NCI-H2227 (cell line): ENCODE data around the gene HPN.
"Not testable (repeated sequence)": the region's sequence is repeated elsewhere in the genome, so short reads cannot be mapped to it uniquely, and the experiment has no call there.

Experiments used
- DNase-seq: peaks from one replicate; lab custom pipeline; 2025; ENCODE audit not compliant: unreplicated experiment; lab: John Stamatoyannopoulos, UW

Gene HPN

GRCh38 chr19:35101949-35102348, 60.4 kb downstream of the HPN start:
- not testable (repeated sequence) for DNase-seq

GRCh38 chr19:35103614-35104013, 62.1 kb downstream of the HPN start:
- DNase-seq = not testable (repeated sequence)

GRCh38 chr19:35104361-35104760, 62.8 kb downstream of the HPN start:
- DNase-seq = no peak

GRCh38 chr19:35105047-35105410, 63.5 kb downstream of the HPN start:
- DNase-seq = no peak

GRCh38 chr19:35105411-35106290, 64.1 kb downstream of the HPN start:
- DNase-seq = no peak

GRCh38 chr19:35106291-35106583, 64.7 kb downstream of the HPN start:
- DNase-seq = no peak

- no peak for DNase-seq
Measured at GRCh38 chr19:35106898-35107541, 65.5 kb downstream of the HPN start.

- DNase-seq = no peak
Measured at GRCh38 chr19:35107545-35107944, 66.0 kb downstream of the HPN start.

- no peak for DNase-seq
Measured at GRCh38 chr19:35108730-35109129, 67.2 kb downstream of the HPN start.

- no peak for DNase-seq
Measured at GRCh38 chr19:35109395-35110112, 68.0 kb downstream of the HPN start.

- no peak for DNase-seq
Measured at GRCh38 chr19:35110974-35111373, 69.5 kb downstream of the HPN start.

GRCh38 chr19:35112995-35113688, 71.6 kb downstream of the HPN start:
- no peak for DNase-seq

- peak; percentile 94 for DNase-seq
Measured at GRCh38 chr19:35114353-35115176, 73.0 kb downstream of the HPN start.

GRCh38 chr19:35115177-35115951, 73.8 kb downstream of the HPN start, which contains the start of gene FXYD3:
Gene FXYD3 (plus strand): TSS chr19:35115823. CDS start chr19:35119377, 3,554 bp downstream.
- DNase-seq = no peak
